Kasumi-1 (cell line): Measurements from ENCODE around the gene ADISSP.

Experiments used
- DNase-seq, 2 experiments: peaks; one replicate each; lab custom pipeline; 2025; lab: John Stamatoyannopoulos, UW

Gene ADISSP

DNA sequence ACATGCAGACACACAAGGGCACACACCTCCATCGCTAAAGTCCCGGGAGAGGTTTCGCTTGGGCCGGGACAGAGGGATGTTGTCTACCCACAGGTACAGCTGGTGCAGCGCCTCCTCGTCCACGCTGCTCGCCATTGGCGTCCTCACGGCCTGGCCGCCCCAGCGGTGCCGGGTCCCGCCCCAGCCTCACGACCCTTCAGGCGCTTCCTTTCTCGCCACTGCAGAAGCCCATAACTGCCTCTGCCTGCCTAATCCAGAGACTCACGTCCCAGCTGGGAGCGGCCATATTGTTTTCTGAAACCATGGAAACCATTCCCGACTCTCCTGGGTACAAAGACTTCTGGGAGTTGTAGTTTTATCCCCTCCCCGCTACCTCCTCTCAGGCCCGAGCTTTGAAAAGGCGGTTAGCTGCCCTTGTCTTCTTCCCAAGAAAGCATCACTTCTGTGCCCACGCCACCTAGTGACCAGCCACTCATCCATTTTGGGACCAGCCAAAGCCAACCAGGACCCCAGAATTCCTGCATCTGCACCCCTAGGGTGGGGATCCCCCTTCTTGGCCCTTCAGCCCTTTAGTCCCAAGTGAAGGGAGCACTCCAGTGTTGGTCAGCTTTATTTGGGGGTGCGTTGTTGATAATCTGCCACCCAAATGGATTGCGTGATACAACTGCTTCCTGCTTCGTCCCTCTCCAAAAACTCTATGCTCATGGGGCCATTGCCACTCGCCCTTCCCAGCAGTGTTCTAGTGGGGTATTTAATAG is 13.8 kb upstream of the ADISSP start, which contains the start of gene SPEF1:
SPEF1 (minus strand) TSS at position 296 of the 758 bp plus-strand sequence; CDS start at position 135, 161 bp downstream.
- peak; percentile 92 to 97 for DNase-seq

GRCh38 chr20:3778976-3779375 is 11.4 kb upstream of the ADISSP start:
- DNase-seq, result no peak

- peak; percentile 54 to 58 for DNase-seq
These were observed 10.4 kb upstream of the ADISSP start for GRCh38 chr20:3777716-3778629.

DNA sequence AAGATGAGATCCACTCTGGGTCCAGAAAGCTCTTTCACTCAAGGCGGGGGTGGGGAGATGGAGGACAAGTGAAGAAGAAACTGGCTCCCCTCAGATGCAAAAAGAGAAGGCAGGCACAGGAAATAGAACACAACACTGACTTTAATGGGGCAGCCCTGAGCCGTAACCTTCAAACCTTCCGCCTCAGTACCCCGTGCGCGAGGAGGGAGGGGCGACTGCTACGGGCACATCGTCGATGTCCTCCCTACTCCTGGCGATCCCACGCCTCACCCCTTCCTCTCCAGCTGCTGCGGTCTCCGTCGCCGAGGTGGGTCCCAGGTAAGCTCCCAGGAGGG is 9.8 kb upstream of the ADISSP start:
- DNase-seq, result no peak

DNA sequence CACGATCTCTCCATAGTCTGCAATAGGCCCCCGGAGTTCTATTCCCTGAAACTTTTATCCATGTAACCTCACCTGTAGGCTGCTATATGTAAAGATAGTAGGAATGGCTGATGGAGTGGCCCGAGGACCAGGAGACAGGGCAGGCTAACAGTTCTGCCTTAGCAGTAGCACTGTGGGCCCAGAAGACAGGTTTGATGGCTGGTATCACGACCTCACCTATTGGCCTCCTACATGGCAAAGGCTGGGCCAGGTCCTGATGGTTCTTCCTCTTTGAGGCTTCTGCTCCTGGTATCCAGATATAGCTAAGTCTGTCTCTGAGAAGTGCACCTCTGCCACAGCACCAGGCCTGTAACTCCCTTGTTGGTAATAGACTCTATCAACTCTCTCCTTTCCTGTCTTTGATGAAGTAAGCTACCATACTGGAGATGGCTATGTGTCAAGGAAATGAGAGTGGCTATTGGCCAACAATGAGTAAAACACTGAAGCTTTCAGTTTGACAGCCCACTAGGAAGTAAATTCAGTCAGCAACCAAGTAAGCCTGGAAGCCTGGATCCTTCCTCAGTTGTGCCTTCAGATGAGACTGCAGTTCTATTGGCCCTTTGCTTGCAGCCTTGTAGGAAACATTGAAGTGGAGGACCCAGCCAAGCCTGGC is 8.0 kb upstream of the ADISSP start:
- no peak for DNase-seq

GRCh38 chr20:3771552-3772058 is 4.1 kb upstream of the ADISSP start:
- DNase-seq, result no peak

DNA sequence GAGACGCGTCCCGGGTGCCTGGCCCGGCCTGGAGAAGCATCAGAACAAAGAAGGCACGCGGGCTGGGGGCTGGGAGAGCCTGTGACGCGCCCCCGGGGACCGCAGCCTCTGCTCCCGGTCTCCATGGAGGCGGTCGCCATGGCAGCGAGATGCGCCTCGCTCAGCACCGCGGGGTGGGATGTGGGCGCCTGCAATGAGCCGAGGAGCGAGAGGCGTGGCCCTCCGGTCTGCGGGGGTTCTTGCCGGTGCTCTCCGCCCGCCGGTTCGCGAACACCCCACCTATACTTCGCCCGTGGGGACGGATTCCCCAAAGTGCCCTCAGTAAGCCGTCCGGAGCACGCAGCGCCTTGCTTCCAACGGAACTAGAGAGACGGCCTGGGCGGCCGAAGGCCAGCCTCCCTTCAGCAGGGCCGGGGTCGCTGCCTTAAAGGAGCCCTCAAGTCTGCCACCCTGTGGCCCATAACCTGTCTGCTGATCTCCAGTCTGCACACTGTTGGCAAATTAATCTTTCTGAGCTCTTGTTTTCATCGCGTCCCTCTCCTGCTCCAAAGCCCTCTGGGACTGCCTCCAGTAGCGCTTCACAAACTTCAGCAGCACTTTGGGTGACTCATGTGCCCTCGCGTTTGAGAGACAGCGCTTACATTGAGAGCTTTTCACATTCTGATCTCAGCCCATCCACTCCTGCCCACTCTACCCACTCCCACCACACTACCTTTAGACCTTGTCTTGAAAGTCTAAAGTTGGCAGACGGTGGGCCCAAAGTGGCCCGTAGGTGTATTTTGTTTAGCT is 983 bp upstream of the ADISSP start:
- DNase-seq, result peak; percentile 93

- DNase-seq, result no peak
These were observed 485 bp downstream of the ADISSP start for GRCh38 chr20:3767110-3767426.

GRCh38 chr20:3766422-3767109 is 987 bp downstream of the ADISSP start:
- DNase-seq, result no peak

- no peak for DNase-seq
These were observed 2.2 kb downstream of the ADISSP start for GRCh38 chr20:3765171-3765882.

- DNase-seq, result no peak
These were observed 2.9 kb downstream of the ADISSP start for GRCh38 chr20:3764659-3765058.

DNA sequence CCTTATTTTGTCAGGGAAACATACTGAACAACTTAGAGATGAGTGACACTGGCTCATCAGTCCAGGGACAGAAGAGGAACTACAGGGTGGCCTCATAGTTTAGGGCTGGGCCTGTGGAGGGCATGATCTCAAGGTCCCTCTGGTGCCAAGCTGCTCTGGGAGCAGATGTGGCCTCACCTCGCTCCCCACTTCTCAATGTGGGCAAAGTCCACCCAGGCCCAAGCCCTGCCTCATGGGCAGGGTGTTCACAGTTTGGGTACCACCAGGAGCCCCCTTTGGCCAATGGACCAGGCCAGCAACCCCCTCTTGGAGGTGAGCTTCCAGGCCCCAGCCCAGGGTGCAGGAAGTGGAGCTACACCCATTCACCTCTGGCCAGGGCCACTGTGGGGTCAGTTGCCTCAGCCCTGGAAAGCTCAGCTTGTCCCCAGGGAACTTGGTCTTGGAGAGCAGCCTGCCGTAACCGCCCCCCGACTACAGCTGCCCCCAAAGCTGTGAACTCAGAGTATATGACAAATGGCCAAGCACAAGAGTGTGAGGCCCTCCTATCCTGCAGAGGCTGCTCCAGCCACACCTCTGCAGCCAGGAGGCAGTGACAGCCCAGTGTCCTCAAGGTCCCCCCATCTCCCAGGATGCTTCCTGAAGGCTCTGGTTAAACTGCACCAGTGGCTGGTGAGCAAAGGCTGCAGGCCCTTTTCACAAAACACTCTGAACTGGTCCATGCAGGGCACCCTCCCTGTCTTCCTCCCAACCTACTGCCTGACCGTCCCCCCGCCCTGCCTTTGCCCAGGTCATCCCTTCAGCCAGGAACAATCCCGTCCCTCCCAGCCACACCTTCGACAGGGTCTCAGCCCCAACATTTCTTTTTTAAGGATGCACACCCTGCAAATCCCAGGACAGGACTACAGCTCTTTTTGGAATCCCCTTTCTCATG is 3.6 kb downstream of the ADISSP start:
- peak in 1 of 2 experiments; percentile 17 for DNase-seq

GRCh38 chr20:3760655-3761348 is 6.8 kb downstream of the ADISSP start:
- DNase-seq, result no peak

GRCh38 chr20:3759884-3760283 is 7.7 kb downstream of the ADISSP start:
- DNase-seq, result no peak

- DNase-seq, result no peak
These were observed 8.2 kb downstream of the ADISSP start for GRCh38 chr20:3759316-3759823.

- no peak for DNase-seq
These were observed 9.0 kb downstream of the ADISSP start for GRCh38 chr20:3758566-3758965.

DNA sequence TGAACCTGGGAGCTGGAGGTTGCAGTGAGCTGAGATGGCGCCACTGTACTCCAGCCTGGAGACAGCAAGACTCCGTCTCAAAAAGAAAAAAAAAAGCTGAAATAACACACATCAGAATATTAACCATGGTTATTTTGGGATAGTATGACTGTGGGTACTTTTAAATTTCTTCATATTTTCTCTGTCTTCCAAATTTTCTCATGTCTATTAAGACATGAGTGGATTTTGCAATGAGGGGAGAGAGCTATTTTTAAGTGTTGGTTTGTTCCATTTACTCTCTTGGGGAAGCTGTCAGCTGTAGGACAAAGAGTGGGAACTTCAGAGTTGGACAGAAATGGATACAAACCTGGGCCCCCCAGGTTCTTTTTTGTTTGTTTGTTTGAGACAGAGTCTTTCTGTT is 10.3 kb downstream of the ADISSP start:
- DNase-seq, result no peak

DNA sequence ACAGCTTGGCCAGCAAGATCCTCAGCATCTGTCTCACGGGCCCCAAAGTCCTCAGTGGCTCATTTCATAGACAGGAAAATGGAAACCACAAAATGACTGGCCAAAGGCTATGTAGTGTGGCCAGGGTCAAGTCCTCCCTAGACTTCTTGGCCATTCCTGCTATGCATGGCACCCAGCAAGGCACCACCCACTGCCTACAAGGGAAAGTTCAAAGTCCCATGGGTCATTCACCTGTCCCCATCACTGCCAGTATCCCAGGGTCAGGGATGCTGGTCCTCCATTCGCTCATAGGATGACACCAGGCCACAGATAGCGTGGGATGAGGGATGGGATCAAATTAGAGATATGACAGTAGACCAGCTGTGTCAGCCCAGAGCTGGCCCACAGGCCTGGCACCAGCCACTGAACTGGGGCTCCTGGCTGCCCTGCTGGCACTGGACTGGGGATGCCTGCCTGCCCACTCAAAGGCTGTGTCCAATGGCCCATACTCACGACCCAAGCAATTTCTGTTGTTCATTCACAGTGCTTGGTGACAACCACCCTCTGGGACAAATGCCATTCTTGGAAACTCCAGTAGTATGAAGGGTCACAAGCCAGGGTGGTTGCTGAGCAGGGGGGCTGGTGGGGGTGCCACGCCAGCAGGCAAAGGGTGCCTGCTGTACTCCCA is 11.6 kb downstream of the ADISSP start:
- DNase-seq, result no peak
